ENCODE measurements around the gene TOPAZ1. TPM values are rescaled to one million over a fixed set of nuclear protein-coding genes. Genes with fewer than 3 reads are reported as not detected.

Gene TOPAZ1
- polyA plus RNA-seq, 6 donors from 2014 or later: not detected

GRCh38 chr3:44265815-44266214, 24.1 kb downstream of the TOPAZ1 start:
- Mint-ChIP-seq H3K27me3 (peaks cover 0 to 5% (median 0%) of the 10 kb centered on the region in 3 donors), H3K27ac (no peak overlapping the region), H3K4me3 (no peak overlapping the region), H3K9me3 (peaks cover 0 to 4% (median 0%) of the 10 kb centered on the region in 7 donors), H3K36me3 (no peaks in the 10 kb centered on the region), H3K4me1 (no peaks in the 10 kb centered on the region)
- ATAC-seq (ENCODE audit: low read depth in 2 of 2) (no peak), DNase-seq (no peak)

- no peak overlapping the region for H3K27ac Mint-ChIP-seq
- H3K4me3 Mint-ChIP-seq: no peak overlapping the region
- H3K9me3 Mint-ChIP-seq: peaks cover 4 to 30% (median 20%) of the 10 kb centered on the region in 7 donors
- no peaks in the 10 kb centered on the region for H3K36me3 Mint-ChIP-seq
- no peak for ATAC-seq (ENCODE audit: low read depth in 2 of 2)
- H3K27me3 Mint-ChIP-seq: peaks cover 7 to 15% (median 8%) of the 10 kb centered on the region in 3 donors
- H3K4me1 Mint-ChIP-seq: no peaks in the 10 kb centered on the region
- no peak for DNase-seq
These were observed 30.5 kb downstream of the TOPAZ1 start for GRCh38 chr3:44272191-44272590.

GRCh38 chr3:44277925-44278324, 36.2 kb downstream of the TOPAZ1 start:
- DNase-seq (no peak), ATAC-seq (ENCODE audit: low read depth in 2 of 2) (no peak)
- Mint-ChIP-seq H3K27ac (no peak overlapping the region), H3K4me1 (no peaks in the 10 kb centered on the region), H3K27me3 (peaks cover 19 to 30% (median 22%) of the 10 kb centered on the region in 3 donors), H3K4me3 (no peak overlapping the region), H3K9me3 (peaks cover 4 to 21% (median 15%) of the 10 kb centered on the region in 7 donors), H3K36me3 (no peaks in the 10 kb centered on the region)

GRCh38 chr3:44280077-44280476, 38.4 kb downstream of the TOPAZ1 start:
- Mint-ChIP-seq H3K36me3 (no peaks in the 10 kb centered on the region), H3K4me3 (no peak overlapping the region), H3K4me1 (no peaks in the 10 kb centered on the region), H3K27ac (no peak overlapping the region), H3K9me3 (peaks cover 4 to 16% (median 11%) of the 10 kb centered on the region in 7 donors), H3K27me3 (peaks cover 17 to 28% (median 17%) of the 10 kb centered on the region in 3 donors)
- ATAC-seq (ENCODE audit: low read depth in 2 of 2) (no peak), DNase-seq (no peak)

GRCh38 chr3:44280631-44281030, 38.9 kb downstream of the TOPAZ1 start:
- no peak for DNase-seq
- Mint-ChIP-seq H3K9me3 (peaks cover 0 to 10% (median 6%) of the 10 kb centered on the region in 7 donors), H3K4me1 (no peaks in the 10 kb centered on the region), H3K36me3 (no peaks in the 10 kb centered on the region), H3K27me3 (peaks cover 13 to 23% (median 17%) of the 10 kb centered on the region in 3 donors), H3K4me3 (no peak overlapping the region), H3K27ac (no peak overlapping the region)
- no peak for ATAC-seq (ENCODE audit: low read depth in 2 of 2)

DNA sequence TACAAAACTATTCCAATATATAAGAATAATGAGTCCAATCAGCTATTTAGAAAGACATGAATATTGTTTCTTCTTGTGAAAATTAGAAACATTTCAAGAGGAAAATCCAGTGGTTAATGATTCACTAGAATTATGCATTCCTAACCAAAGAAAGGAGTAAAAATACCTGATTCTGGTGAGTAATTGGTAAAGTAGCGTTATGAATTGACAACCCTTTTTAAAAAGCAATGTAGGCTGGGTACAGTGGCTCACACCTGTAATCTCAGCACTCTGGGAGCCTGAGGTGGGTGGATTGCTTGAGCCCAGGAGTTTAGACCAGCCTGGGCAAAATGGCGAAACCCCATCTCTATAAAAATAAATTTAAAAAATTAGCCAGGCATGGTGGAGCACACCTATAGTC, 43.3 kb downstream of the TOPAZ1 start:
- DNase-seq: no peak
- Mint-ChIP-seq H3K27ac (no peak overlapping the region), H3K36me3 (no peaks in the 10 kb centered on the region), H3K4me1 (no peaks in the 10 kb centered on the region), H3K27me3 (peaks cover 6 to 14% (median 11%) of the 10 kb centered on the region in 3 donors), H3K9me3 (no peaks in the 10 kb centered on the region), H3K4me3 (no peak overlapping the region)
- no peak for ATAC-seq (ENCODE audit: low read depth in 2 of 2)

DNA sequence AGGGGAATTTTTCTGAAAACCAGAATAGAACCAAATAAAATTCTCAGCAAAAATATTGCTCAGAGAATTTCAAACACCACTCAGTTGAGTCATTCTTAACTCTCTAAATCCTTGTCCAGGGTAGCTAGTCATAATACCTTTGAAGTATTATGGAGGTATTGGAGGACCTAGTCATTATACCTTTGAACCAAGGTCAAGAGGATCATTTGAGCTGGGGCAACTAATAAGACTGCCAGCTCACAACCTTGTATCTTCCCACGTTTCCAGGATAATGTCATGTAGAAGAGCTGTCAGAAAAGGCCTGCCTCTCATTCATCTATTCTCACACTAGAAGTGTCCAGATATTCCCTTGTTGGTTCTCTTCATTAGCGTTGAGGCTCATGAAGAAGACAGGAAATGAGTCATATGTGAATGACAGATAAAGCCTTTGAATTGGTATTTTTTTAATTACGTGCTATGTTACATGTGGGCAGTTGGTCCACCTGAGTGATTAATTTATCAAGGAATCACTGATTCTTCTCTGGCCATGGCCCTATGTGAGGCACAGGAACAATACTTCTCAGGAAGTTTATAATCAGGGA, 48.3 kb downstream of the TOPAZ1 start:
- H3K4me3 Mint-ChIP-seq: no peak overlapping the region
- no peak for ATAC-seq (ENCODE audit: low read depth in 2 of 2)
- H3K27me3 Mint-ChIP-seq: peaks cover 0 to 8% (median 6%) of the 10 kb centered on the region in 3 donors
- no peak for DNase-seq
- H3K36me3 Mint-ChIP-seq: no peaks in the 10 kb centered on the region
- H3K9me3 Mint-ChIP-seq: no peaks in the 10 kb centered on the region
- no peaks in the 10 kb centered on the region for H3K4me1 Mint-ChIP-seq
- no peak overlapping the region for H3K27ac Mint-ChIP-seq

DNA sequence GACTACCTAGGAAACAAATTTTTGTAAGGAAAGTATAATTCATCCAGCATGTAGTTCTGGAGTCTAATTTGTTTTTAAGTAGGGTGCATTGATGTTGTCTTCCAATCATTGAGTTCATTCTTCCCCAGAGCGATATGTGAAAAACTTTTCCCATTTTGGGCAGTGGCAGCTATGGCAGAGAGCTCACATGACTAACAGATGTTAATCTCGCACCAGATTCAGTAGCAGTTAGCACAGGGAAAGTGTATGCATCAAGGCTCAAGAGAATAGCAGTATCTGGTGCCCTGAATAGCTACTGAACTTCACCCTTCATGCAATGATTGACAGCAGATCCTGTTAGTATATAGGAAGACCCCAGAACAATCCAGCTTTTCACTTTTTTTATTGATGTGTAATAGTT, 50.6 kb downstream of the TOPAZ1 start:
- DNase-seq: no peak
- no peak overlapping the region for H3K27ac Mint-ChIP-seq
- H3K36me3 Mint-ChIP-seq: no peaks in the 10 kb centered on the region
- ATAC-seq (ENCODE audit: low read depth in 2 of 2): no peak
- H3K4me1 Mint-ChIP-seq: no peaks in the 10 kb centered on the region
- no peak overlapping the region for H3K4me3 Mint-ChIP-seq
- H3K27me3 Mint-ChIP-seq: peaks cover 4 to 21% (median 15%) of the 10 kb centered on the region in 3 donors
- no peaks in the 10 kb centered on the region for H3K9me3 Mint-ChIP-seq

DNA sequence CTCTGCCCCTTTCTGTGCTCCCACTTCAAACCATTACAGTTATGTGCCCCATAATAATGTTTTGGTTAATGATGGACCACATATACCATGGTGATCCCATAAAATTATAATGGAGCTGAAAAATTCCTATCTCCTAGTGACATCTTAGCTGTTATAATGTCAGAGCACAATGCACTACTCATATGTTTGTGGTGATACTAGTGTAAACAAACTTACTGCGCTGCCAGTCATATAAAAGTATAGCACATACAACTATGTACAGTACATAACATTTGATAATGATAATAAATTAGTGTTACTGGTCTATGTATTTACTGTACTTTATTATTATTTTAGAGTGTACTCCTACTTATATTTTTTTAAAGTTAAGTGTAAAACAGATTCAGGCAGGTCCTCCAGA, 51.3 kb downstream of the TOPAZ1 start:
- H3K4me3 Mint-ChIP-seq: no peak overlapping the region
- H3K27ac Mint-ChIP-seq: no peak overlapping the region
- no peaks in the 10 kb centered on the region for H3K36me3 Mint-ChIP-seq
- ATAC-seq (ENCODE audit: low read depth in 2 of 2) (no peak), DNase-seq (no peak)
- peaks cover 4 to 21% (median 15%) of the 10 kb centered on the region in 3 donors for H3K27me3 Mint-ChIP-seq
- no peaks in the 10 kb centered on the region for H3K4me1 Mint-ChIP-seq
- H3K9me3 Mint-ChIP-seq: no peaks in the 10 kb centered on the region

DNA sequence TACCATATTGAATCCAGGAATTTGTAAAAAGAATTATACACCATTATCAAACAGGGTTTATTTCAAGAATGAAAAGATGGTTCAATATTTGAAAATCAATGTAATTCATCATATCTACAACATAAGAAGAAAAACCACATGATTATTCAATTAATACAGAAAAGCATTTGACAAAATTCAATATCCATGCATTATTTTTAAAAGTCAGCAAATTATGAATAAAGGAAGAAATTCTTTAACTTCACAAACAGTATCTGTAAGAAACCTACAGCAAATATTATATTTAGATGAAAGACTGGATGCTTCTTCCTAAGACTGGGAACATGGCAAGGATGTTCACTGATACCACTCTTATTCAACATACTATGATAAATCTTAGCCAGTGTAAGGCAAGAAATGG, 55.6 kb downstream of the TOPAZ1 start:
- Mint-ChIP-seq H3K9me3 (no peaks in the 10 kb centered on the region), H3K4me3 (no peak overlapping the region), H3K27ac (no peak overlapping the region), H3K4me1 (no peaks in the 10 kb centered on the region), H3K27me3 (peaks cover 4 to 13% (median 9%) of the 10 kb centered on the region in 3 donors), H3K36me3 (no peaks in the 10 kb centered on the region)
- no peak for ATAC-seq (ENCODE audit: low read depth in 2 of 2)
- no peak for DNase-seq

DNA sequence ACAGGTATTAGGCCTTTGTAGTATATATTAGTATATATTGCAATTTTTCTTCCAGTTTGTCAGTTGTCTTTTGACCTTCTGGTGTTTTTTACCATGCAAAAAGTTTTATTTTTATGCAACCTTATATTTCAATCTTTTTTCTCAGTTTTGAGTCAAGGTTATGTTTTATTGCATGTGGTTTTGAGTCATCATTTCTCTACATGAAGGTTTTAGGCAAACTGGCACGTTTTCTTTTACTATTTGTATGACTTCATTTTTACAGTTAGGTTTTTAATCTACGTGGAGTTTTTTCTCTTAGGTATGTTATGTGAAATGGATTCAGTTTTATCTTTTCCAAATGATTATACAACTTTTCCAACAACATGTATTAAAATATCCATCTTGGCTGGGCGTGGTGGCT, 60.1 kb downstream of the TOPAZ1 start:
- H3K27ac Mint-ChIP-seq: no peak overlapping the region
- H3K9me3 Mint-ChIP-seq: no peaks in the 10 kb centered on the region
- H3K27me3 Mint-ChIP-seq: peaks cover 0 to 4% (median 2%) of the 10 kb centered on the region in 3 donors
- no peak overlapping the region for H3K4me3 Mint-ChIP-seq
- no peaks in the 10 kb centered on the region for H3K36me3 Mint-ChIP-seq
- no peaks in the 10 kb centered on the region for H3K4me1 Mint-ChIP-seq
- ATAC-seq (ENCODE audit: low read depth in 2 of 2) (no peak), DNase-seq (no peak)

DNA sequence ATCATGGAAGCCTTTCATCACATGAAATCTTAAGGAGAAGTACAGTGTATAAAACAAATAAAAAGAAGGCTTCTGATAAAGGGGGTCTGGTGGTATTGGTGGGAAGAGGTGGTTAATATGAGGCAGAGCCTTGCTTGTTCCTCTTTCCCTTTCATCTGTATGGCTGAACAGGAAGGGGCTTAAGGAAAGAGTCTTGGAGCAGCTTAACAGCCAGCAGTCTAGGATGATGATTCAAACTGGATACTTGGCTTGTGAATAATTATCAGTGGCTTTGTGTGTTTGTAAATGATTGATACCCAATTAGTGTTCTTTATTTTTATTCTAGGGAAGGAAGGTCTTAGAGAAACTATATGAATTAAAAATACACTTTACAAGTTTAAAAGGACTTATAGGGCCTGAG, 67.8 kb downstream of the TOPAZ1 start:
- H3K4me1 Mint-ChIP-seq: no peaks in the 10 kb centered on the region
- H3K36me3 Mint-ChIP-seq: no peaks in the 10 kb centered on the region
- H3K27ac Mint-ChIP-seq: no peak overlapping the region
- peaks cover 0 to 6% (median 3%) of the 10 kb centered on the region in 3 donors for H3K27me3 Mint-ChIP-seq
- no peak for ATAC-seq (ENCODE audit: low read depth in 2 of 2)
- no peak for DNase-seq
- H3K4me3 Mint-ChIP-seq: no peak overlapping the region
- H3K9me3 Mint-ChIP-seq: peaks cover 0 to 2% (median 0%) of the 10 kb centered on the region in 7 donors

GRCh38 chr3:44318891-44319311, 77.2 kb downstream of the TOPAZ1 start:
- no peak overlapping the region for H3K4me3 Mint-ChIP-seq
- peaks cover 0 to 8% (median 5%) of the 10 kb centered on the region in 3 donors for H3K27me3 Mint-ChIP-seq
- H3K36me3 Mint-ChIP-seq: no peaks in the 10 kb centered on the region
- H3K4me1 Mint-ChIP-seq: no peaks in the 10 kb centered on the region
- H3K27ac Mint-ChIP-seq: peak overlapping the region in 1 of 6 donors; percentile 82
- ATAC-seq (ENCODE audit: low read depth in 2 of 2): no peak
- no peaks in the 10 kb centered on the region for H3K9me3 Mint-ChIP-seq
- no peak for DNase-seq

- Mint-ChIP-seq H3K4me3 (no peak overlapping the region), H3K9me3 (peaks cover 0 to 2% (median 0%) of the 10 kb centered on the region in 7 donors), H3K4me1 (no peaks in the 10 kb centered on the region), H3K27ac (no peak overlapping the region), H3K27me3 (peaks cover 0 to 9% (median 5%) of the 10 kb centered on the region in 3 donors), H3K36me3 (no peaks in the 10 kb centered on the region)
- no peak for ATAC-seq (ENCODE audit: low read depth in 2 of 2)
- no peak for DNase-seq
These were observed 79.6 kb downstream of the TOPAZ1 start for GRCh38 chr3:44321335-44321734.
